ENCODE data around the gene ODAPH.
"Not testable (repeated sequence)": the region's sequence is repeated elsewhere in the genome, so short reads cannot be mapped to it uniquely, and the experiment has no call there.

Gene ODAPH

DNA sequence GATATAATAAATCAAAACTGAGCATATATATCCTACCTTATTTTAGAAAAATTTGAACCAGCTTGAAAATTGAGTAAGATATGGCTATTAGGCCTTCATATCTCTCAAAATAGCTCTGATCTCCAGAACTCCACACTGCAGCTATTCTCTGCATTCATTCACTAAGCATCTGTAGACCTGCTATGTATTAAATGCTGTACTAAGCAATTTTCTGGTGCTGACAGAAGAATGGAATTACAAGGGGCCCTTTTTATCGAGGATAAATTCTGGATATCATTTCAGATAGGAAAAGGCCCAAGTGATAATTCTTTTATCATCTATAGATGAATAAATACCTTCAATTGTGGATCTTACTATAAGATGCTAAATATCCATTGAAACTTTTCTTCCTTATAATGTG, 39.7 kb upstream of the ODAPH start:
- Histone ChIP-seq H3K9me3 (ENCODE audit: low read depth, low read length) (no peaks in the 10 kb centered on the region), H3K27ac (0 out of 2 replicates have a peak overlapping the region, but pooled peaks have one; percentile 11), H3K36me3 (ENCODE audit: insufficient read depth, low read length) (peaks cover 52% of the 10 kb centered on the region), H3K9ac (ENCODE audit: insufficient read length) (peak overlapping the region; percentile 89), H3K4me3 (no peak overlapping the region)
- no peak for DNase-seq (ENCODE audit: low read depth, low spot score)
- TF ChIP-seq POLR2AphosphoS5 (IDR thresholded peaks at IDR 0.05; ENCODE audit: borderline replicate concordance, low read depth, low read length): no peak
- no peak for TF ChIP-seq FOXP2 (optimal IDR thresholded peaks at IDR 0.05; ENCODE audit: control extremely low read depth, extremely low read length, insufficient read depth)
- no peak for TF ChIP-seq EZH2 (IDR thresholded peaks at IDR 0.05)

DNA sequence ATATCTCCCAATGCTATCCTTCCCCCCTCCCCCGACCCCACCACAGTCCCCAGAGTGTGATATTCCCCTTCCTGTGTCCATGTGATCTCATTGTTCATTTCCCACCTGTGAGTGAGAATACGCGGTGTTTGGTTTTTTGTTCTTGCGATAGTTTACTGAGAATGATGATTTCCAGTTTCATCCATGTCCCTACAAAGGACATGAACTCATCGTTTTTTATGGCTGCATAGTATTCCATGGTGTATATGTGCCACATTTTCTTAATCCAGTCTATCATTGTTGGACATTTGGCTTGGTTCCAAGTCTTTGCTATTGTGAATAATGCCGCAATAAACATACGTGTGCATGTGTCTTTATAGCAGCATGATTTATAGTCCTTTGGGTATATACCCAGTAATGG, 36.4 kb upstream of the ODAPH start:
- not testable (repeated sequence) for H3K4me3 ChIP-seq; H3K9ac ChIP-seq (ENCODE audit: insufficient read length); H3K27ac ChIP-seq; H3K9me3 ChIP-seq (ENCODE audit: low read depth, low read length); DNase-seq (ENCODE audit: low read depth, low spot score)
- peaks cover 55% of the 10 kb centered on the region for H3K36me3 ChIP-seq (ENCODE audit: insufficient read depth, low read length)

DNA sequence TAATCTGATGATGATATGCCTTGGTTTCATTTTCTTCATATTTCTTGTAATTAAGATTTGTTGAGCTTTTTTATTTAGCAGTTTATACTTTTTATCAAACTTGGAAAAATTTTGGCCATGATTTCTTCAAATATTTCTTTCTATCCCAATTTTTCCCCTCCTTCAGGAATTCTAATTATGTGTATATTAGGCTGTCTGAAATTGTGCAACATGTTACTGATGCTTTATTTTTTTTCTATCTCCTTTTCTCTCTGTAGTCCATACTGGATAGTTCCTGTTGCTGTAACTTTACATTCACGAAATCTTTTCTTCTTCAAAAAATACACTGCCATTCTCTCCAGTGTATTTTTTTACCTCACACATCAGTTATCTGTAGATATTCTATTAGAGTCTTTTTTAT, 30.8 kb upstream of the ODAPH start:
- Histone ChIP-seq H3K4me3 (no peak overlapping the region), H3K36me3 (ENCODE audit: insufficient read depth, low read length) (peaks cover 56% of the 10 kb centered on the region), H3K9ac (ENCODE audit: insufficient read length) (no peak overlapping the region), H3K27ac (peak overlapping the region; percentile 38; the same call in 1 of the 2 replicates), H3K9me3 (ENCODE audit: low read depth, low read length) (no peaks in the 10 kb centered on the region)
- DNase-seq (ENCODE audit: low read depth, low spot score): no peak
- no peak for TF ChIP-seq EZH2 (IDR thresholded peaks at IDR 0.05)
- TF ChIP-seq FOXP2 (optimal IDR thresholded peaks at IDR 0.05; ENCODE audit: control extremely low read depth, extremely low read length, insufficient read depth): no peak
- TF ChIP-seq POLR2AphosphoS5 (IDR thresholded peaks at IDR 0.05; ENCODE audit: borderline replicate concordance, low read depth, low read length): no peak

DNA sequence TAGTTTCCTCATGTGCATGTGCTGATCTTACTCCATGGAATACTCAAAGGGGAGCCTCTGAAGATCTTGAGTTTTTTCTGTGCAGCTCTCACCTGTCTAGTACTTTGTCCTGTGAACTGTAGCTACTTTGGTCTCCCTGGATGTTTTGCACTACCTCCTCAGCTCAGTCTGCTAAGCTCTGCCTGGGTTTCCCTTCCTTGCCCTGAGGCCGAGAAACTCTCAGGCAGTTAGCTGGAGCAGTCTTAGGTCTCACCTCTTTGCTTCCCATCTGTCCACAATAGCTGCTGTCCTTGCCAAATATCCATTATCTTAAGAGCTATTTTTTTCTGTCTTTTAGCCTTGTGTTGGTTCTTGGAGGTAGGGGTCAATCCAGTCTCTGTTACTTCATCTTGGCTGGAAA, 30.0 kb upstream of the ODAPH start:
- Histone ChIP-seq H3K9me3 (ENCODE audit: low read depth, low read length) (no peaks in the 10 kb centered on the region), H3K9ac (ENCODE audit: insufficient read length) (no peak overlapping the region), H3K27ac (peak overlapping the region; percentile 56; the same call in 1 of the 2 replicates), H3K4me3 (no peak overlapping the region), H3K36me3 (ENCODE audit: insufficient read depth, low read length) (peaks cover 58% of the 10 kb centered on the region)
- no peak for DNase-seq (ENCODE audit: low read depth, low spot score)
- no peak for TF ChIP-seq FOXP2 (optimal IDR thresholded peaks at IDR 0.05; ENCODE audit: control extremely low read depth, extremely low read length, insufficient read depth)
- no peak for TF ChIP-seq EZH2 (IDR thresholded peaks at IDR 0.05)
- no peak for TF ChIP-seq POLR2AphosphoS5 (IDR thresholded peaks at IDR 0.05; ENCODE audit: borderline replicate concordance, low read depth, low read length)

DNA sequence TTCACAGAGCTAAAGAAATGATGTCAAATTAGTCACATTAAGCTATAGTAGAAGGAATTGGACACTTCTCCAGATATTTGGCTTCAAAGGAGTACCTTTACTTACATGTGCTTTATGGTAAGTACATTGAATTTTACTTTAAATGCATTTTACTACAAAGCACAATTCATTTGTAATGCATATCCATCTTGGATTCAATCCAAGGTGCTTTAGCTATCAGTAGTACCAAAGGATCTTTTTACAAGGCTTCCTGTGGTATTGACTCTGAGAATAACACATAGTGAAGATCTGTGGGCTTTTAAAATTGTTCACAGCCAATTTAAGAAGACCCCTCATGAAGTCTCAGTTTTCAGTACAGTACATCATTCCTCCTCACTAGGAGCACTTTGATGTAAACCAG, 28.4 kb upstream of the ODAPH start:
- no peak for TF ChIP-seq EZH2 (IDR thresholded peaks at IDR 0.05)
- TF ChIP-seq POLR2AphosphoS5 (IDR thresholded peaks at IDR 0.05; ENCODE audit: borderline replicate concordance, low read depth, low read length): no peak
- TF ChIP-seq FOXP2 (optimal IDR thresholded peaks at IDR 0.05; ENCODE audit: control extremely low read depth, extremely low read length, insufficient read depth): no peak
- H3K36me3 ChIP-seq (ENCODE audit: insufficient read depth, low read length): peaks cover 64% of the 10 kb centered on the region
- H3K4me3 ChIP-seq: peak overlapping the region; percentile 2; the same call in 1 of the 2 replicates
- H3K9me3 ChIP-seq (ENCODE audit: low read depth, low read length): no peaks in the 10 kb centered on the region
- peak; percentile 34 for DNase-seq (ENCODE audit: low read depth, low spot score)
- H3K27ac ChIP-seq: peak overlapping the region; percentile 40
- no peak overlapping the region for H3K9ac ChIP-seq (ENCODE audit: insufficient read length)

DNA sequence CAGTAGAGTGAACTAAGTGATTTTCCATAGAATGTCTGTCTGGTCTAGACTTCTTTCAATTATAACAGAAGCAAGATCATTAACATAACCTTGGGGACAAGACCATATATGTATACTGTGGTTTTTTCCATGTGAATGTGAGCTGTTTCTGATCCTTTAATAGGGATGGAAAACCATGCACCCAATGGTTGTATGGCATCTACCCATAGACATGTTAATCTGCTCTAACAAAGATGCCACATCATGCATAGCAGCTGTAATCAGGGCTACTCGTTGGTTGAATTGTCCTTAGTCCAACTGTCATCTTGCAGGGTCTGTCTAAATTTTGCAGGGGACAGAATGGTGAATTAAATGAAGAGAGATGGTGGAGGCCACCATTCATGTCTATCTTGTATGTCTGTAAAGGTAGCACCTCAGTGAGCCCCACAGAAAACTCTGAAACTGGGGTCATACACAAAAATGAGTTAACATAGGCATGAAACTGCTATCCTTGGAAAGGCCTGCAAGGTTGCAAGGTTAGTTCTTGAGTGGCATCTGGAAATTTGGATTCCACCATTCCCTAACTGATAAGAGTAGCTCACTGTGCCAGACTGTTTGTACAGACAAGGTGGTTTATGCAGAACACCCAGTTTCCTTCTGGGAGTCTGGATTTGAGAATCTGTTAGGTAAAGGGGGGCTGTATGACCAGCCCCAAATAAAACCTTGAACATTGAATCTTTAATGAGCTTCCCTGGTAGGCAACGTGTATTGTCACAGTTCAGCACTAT, 25.1 kb upstream of the ODAPH start:
- Histone ChIP-seq H3K4me3 (no peak overlapping the region), H3K9ac (ENCODE audit: insufficient read length) (no peak overlapping the region), H3K27ac (no peak overlapping the region), H3K9me3 (ENCODE audit: low read depth, low read length) (no peaks in the 10 kb centered on the region), H3K36me3 (ENCODE audit: insufficient read depth, low read length) (peaks cover 64% of the 10 kb centered on the region)
- DNase-seq (ENCODE audit: low read depth, low spot score): no peak
- TF ChIP-seq POLR2AphosphoS5 (IDR thresholded peaks at IDR 0.05; ENCODE audit: borderline replicate concordance, low read depth, low read length): no peak
- TF ChIP-seq FOXP2 (optimal IDR thresholded peaks at IDR 0.05; ENCODE audit: control extremely low read depth, extremely low read length, insufficient read depth): no peak
- TF ChIP-seq EZH2 (IDR thresholded peaks at IDR 0.05): no peak

DNA sequence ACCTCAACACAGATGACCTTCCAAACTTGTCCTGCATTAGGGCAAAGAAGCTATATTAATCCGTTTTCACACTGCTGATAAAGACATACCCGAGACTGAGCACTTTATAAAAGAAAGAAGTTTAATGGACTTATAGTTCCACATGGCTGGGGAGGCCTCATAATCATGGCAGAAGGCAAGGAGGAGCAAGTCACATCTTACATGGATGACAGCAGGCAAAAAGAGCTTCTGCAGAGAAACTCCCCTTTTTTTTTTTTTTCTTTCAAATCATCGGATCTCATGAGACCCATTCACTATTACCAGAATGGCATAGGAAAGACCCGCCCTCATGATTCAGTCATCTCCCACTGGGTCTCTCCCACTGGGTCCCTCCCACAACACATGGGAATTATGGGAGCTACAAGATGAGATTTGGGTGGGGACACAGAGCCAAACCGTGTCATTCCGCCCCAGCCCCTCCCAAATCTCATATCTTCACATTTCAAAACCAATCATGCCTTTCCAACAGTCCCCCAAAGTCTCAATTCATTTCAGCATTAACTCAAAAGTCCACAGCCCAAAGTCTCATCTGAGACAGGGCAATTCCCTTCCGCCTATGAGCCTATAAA, 24.2 kb upstream of the ODAPH start:
- DNase-seq (ENCODE audit: low read depth, low spot score); H3K27ac ChIP-seq; H3K9me3 ChIP-seq (ENCODE audit: low read depth, low read length); H3K4me3 ChIP-seq; H3K9ac ChIP-seq (ENCODE audit: insufficient read length): not testable (repeated sequence)
- peaks cover 60% of the 10 kb centered on the region for H3K36me3 ChIP-seq (ENCODE audit: insufficient read depth, low read length)

DNA sequence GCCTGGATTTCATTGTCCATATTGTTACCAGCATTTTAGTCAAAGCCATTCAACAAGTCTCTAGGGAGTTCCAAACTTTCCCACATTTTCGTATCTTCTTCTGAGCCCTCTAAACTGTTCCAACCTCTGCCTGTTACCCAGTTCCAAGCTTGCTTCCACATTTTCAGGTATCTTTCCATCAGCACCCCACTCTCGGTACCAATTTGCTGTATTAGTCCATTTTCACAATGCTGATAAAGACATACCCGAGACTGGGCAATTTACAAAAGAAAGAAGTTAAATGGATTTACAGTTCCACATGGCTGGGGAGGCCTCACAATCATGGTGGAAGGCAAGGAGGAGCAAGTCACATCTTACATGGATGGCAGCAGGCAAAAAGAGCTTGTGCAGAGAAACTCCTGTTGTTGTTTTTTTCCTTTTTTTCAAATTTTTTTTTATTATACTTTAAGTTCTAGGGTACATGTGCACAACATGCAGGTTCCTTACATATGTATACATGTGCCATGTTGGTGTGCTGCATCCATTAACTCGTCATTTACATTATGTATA, 22.5 kb upstream of the ODAPH start:
- H3K9ac ChIP-seq (ENCODE audit: insufficient read length); H3K4me3 ChIP-seq; H3K9me3 ChIP-seq (ENCODE audit: low read depth, low read length); DNase-seq (ENCODE audit: low read depth, low spot score); H3K27ac ChIP-seq: not testable (repeated sequence)
- peaks cover 45% of the 10 kb centered on the region for H3K36me3 ChIP-seq (ENCODE audit: insufficient read depth, low read length)

DNA sequence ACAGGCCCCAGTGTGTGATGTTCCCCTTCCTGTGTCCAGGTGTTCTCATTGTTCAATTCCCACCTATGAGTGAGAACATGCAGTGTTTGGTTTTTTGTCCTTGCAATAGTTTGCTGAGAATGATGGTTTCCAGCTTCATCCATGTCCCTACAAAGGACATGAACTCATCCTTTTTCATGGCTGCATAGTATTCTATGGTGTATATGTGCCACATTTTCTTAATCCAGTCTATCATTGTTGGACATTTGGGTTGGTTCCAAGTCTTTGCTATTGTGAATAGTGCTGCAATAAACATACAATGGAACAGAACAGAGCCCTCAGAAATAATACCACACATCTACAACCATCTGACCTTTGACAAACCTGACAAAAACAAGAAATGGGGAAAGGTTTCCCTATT, 21.9 kb upstream of the ODAPH start:
- not testable (repeated sequence) for DNase-seq (ENCODE audit: low read depth, low spot score); H3K9ac ChIP-seq (ENCODE audit: insufficient read length); H3K4me3 ChIP-seq; H3K9me3 ChIP-seq (ENCODE audit: low read depth, low read length); H3K27ac ChIP-seq
- peaks cover 41% of the 10 kb centered on the region for H3K36me3 ChIP-seq (ENCODE audit: insufficient read depth, low read length)

DNA sequence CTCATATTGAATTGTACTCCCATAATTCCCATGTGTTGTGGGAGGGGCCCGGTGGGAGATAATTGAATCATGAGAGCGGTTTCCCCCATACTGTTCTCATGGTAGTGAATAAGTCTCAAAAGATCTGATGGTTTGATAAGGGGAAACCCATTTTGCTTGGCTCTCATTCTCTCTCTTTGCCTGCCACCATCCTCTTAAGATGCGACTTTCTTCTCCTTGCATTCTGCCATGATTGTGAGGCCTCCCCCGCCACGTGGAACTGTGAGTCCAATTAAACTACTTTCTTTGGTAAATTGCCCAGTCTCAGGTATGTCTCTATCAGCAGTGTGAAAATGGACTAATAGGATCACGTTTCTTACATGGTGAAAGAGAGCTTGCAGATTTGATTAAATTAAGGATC, 18.6 kb upstream of the ODAPH start:
- H3K9me3 ChIP-seq (ENCODE audit: low read depth, low read length); DNase-seq (ENCODE audit: low read depth, low spot score): not testable (repeated sequence)

More for the DNA sequence above, 18.6 kb upstream of the ODAPH start:
- H3K4me3 ChIP-seq; H3K27ac ChIP-seq; H3K9ac ChIP-seq (ENCODE audit: insufficient read length): not testable (repeated sequence)
- peaks cover 11% of the 10 kb centered on the region; the same call in 1 of the 2 replicates for H3K36me3 ChIP-seq (ENCODE audit: insufficient read depth, low read length)

Data from SK-N-MC (cell line).